Posterior cingulate gyrus (tissue), 11 donors: ENCODE results near the gene CHN2.
A peak's percentile ranks its signal among the peaks of the same experiment; 100 is the strongest.

Experiments used
- DNase-seq, 10 donors: peaks; one replicate each; pipeline versions ENCODE4 v3.0.0 to v3.0.0-alpha.2; 2020 to 2021; ENCODE audit warnings: mixed read lengths in 3 of 10
- intact Hi-C: fragments of 100-400 bp; cut with DNase I; formaldehyde crosslinking; loops from one replicate; pipeline ENCODE4 v1.15.1; 2023

Gene CHN2

GRCh38 chr7:29277436-29278215, 83.1 kb downstream of the CHN2 start:
- intact Hi-C loops = no loop called here
- no peak for DNase-seq

GRCh38 chr7:29278337-29279069, 83.9 kb downstream of the CHN2 start:
- no peak for DNase-seq
- intact Hi-C loops = no loop called here

- intact Hi-C loops = no loop called here
- peak; percentile 19 to 95 (median 64) for DNase-seq
Observed at GRCh38 chr7:29281782-29282541, 87.4 kb downstream of the CHN2 start.

GRCh38 chr7:29282819-29283414, 88.3 kb downstream of the CHN2 start:
- DNase-seq = no peak

GRCh38 chr7:29284696-29285443, 90.3 kb downstream of the CHN2 start:
- intact Hi-C loops = no loop called here
- DNase-seq = no peak

More at GRCh38 chr7:29282819-29283414, 88.3 kb downstream of the CHN2 start:
- intact Hi-C loops = no loop called here

- DNase-seq = no peak
- intact Hi-C loops = no loop called here
Observed at GRCh38 chr7:29285444-29285793, 90.8 kb downstream of the CHN2 start.

GRCh38 chr7:29285861-29286260, 91.3 kb downstream of the CHN2 start:
- DNase-seq = no peak
- intact Hi-C loops = no loop called here

DNA sequence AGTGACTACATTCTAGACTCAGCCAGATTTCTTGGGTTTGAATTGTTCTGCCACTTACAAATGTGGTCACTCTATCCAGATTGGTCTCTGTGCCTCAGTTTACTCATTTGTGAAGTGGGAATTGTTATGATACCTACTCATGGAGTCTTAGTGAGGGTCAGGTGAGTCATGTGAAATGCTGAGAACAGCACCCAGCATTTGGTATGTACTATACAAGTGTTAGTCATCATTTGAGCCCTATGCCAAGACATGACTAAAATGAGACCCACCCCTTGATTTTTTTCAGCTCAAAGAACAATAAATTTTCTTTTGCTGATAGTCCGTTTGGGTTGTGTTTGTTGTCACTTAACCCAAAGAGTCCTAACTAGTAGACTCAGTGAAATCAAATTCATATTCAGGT, 92.8 kb downstream of the CHN2 start:
- DNase-seq = no peak
- intact Hi-C loops = no loop called here

- no peak for DNase-seq
- intact Hi-C loops = no loop called here
Observed at GRCh38 chr7:29288181-29289091, 93.9 kb downstream of the CHN2 start.

GRCh38 chr7:29289156-29290021, 94.8 kb downstream of the CHN2 start:
- intact Hi-C loops = no loop called here
- DNase-seq = peak in 8 of 10 donors; percentile 35 to 92 (median 69)

- intact Hi-C loops = no loop called here
- no peak for DNase-seq
Observed at GRCh38 chr7:29290829-29291228, 96.3 kb downstream of the CHN2 start.

DNA sequence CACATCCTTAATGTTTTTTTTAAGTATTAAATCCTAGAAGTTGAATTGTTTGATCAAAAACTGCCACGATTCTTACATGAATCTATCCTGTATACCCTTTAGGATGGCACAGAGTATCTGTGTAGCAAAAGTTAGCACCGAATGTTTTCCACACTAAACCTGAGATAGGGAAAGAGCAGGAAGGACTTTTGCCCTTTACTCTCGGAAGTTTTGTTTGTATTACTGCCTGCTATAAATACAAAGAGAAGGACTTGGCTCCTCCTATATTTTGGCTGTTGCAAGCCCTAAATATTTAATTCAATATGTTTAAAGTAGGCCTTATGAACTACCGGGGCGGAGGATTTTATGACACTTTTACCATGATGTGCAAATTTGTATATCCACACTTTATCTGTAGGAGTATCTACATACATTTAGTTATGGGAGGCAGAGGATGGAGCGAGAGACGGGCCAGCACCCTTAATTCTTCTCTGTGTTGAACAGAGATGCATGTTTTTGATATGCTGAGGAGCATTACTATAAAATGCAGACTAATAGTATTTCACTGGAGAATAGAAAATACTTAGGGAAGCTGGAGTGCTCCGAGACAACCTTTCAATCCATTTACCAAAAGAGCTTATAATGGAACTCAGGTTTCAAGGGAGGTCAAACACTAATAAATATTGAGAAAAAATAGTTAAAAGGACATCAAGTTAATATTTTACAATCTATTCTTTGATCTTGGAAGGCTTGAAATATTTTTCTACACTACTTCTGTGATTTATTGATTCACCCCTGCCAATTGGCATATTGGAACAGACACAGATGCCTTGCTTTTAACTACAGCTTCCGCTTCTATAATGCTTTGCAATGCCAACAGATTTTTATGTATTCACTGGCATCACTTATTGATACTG, 97.4 kb downstream of the CHN2 start:
- intact Hi-C loops = no loop called here
- DNase-seq = no peak

GRCh38 chr7:29292886-29293658, 98.5 kb downstream of the CHN2 start:
- intact Hi-C loops = no loop called here
- DNase-seq = no peak

- DNase-seq = no peak
- intact Hi-C loops = no loop called here
Observed at GRCh38 chr7:29296421-29296820, 101.8 kb downstream of the CHN2 start.

DNA sequence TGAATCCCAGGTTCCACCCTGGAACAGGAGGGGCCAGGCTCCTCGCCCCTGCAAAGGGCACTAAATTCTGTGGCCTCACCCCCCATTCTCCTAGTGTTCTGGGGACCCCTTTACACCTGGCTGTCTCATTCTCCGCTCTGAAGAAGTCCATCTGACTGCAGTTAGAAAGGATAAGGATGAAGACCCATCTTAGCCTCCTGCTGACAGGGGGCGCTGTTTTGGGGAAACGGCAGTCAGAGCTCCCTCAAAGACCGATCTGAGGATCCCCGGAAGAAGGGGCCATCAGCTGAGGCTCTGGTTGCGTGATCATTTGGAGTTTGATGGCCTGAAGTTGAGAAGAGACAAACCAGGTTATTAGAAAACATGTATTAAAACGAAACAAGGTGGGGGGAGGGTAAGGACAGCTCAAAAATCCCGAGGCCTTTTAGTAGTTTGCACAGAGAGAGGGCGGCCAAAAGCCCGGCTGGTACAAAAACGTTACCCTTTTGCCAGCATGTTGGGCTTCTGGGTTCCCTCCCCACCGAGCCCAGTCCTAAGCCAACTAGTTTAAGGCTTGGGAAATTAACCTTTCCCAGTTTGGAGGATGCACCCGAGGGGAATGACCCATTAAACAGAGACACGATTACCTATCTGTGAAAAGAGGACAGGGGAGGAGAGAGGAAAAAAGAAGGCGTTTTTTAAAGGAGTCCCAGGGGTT, 102.8 kb downstream of the CHN2 start:
- no peak for DNase-seq
- intact Hi-C loops = no loop called here

DNA sequence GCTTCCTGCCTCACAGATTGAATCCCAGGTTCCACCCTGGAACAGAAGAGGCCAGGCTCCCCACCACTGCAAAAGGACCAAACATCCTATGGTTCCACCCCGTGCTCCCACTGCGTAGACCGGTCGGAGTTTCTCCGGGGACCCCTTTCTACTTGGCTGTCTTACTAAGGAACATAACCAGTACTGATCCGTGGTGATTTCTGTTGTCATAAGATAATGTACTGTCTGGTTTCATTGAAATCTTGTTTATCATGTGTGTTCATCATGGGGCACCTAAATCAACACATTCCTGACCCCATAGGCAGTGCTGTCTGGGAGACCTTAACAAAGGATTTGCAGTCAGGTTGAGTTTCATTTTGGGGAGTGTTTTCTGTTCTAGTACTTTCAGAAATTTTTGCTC, 104.5 kb downstream of the CHN2 start:
- DNase-seq = no peak
- intact Hi-C loops = no loop called here
